Measurements from ENCODE around the gene THEMIS2. TPM values are rescaled to one million over a fixed set of nuclear protein-coding genes. Genes with fewer than 3 reads are reported as not detected.

Gene THEMIS2
- total and polyA plus RNA-seq, 9 of the 15 experiments (the other 6 are each of a cell fraction or from before 2014, with no cell fraction given) = 2.3 to 12.7 (median 8.0) TPM

GRCh38 chr1:27872802-27873551 lies 633 bp downstream of the THEMIS2 start (continued):
- TF ChIP-seq, protein P1, sequence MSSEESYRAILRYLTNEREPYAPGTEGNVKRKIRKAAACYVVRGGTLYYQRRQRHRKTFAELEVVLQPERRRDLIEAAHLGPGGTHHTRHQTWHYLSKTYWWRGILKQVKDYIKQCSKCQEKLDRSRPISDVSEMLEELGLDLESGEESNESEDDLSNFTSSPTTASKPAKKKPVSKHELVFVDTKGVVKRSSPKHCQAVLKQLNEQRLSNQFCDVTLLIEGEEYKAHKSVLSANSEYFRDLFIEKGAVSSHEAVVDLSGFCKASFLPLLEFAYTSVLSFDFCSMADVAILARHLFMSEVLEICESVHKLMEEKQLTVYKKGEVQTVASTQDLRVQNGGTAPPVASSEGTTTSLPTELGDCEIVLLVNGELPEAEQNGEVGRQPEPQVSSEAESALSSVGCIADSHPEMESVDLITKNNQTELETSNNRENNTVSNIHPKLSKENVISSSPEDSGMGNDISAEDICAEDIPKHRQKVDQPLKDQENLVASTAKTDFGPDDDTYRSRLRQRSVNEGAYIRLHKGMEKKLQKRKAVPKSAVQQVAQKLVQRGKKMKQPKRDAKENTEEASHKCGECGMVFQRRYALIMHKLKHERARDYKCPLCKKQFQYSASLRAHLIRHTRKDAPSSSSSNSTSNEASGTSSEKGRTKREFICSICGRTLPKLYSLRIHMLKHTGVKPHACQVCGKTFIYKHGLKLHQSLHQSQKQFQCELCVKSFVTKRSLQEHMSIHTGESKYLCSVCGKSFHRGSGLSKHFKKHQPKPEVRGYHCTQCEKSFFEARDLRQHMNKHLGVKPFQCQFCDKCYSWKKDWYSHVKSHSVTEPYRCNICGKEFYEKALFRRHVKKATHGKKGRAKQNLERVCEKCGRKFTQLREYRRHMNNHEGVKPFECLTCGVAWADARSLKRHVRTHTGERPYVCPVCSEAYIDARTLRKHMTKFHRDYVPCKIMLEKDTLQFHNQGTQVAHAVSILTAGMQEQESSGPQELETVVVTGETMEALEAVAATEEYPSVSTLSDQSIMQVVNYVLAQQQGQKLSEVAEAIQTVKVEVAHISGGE (CRISPR knock-in tag; IDR thresholded peaks at IDR 0.05) = peak in 1 of 3 experiments; percentile 63; a peak in 1 of 6 replicates
- no peak for TF ChIP-seq HIVEP1 (CRISPR knock-in tag; IDR thresholded peaks at IDR 0.05)
- peak; percentile 68 for TF ChIP-seq RBM25 (IDR thresholded peaks at IDR 0.05; ENCODE audit: low read depth, low read length, severe bottlenecking)
- no peak for TF ChIP-seq ZNF174 (CRISPR knock-in tag; IDR thresholded peaks at IDR 0.05)
- TF ChIP-seq, protein P2, sequence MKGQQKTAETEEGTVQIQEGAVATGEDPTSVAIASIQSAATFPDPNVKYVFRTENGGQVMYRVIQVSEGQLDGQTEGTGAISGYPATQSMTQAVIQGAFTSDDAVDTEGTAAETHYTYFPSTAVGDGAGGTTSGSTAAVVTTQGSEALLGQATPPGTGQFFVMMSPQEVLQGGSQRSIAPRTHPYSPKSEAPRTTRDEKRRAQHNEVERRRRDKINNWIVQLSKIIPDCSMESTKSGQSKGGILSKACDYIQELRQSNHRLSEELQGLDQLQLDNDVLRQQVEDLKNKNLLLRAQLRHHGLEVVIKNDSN (CRISPR knock-in tag; IDR thresholded peaks at IDR 0.05) = peak; percentile 32; the same call in 1 of the 2 replicates
- TF ChIP-seq RBFOX2 (IDR thresholded peaks at IDR 0.05; ENCODE audit: low read depth, low read length) = peak; percentile 64
- TF ChIP-seq NRF1 (conservative IDR thresholded peaks at IDR 0.05 in 1 of 2, IDR thresholded peaks at IDR 0.05 in 1 of 2) = peak; percentile 64 to 74
- TF ChIP-seq RUNX1 (IDR thresholded peaks at IDR 0.05; ENCODE audit: low read depth) = peak; percentile 77; the same call in 1 of the 2 replicates
- no peak for TF ChIP-seq CBFA2T3 (IDR thresholded peaks at IDR 0.05)
- TF ChIP-seq RCOR1 (IDR thresholded peaks at IDR 0.05; ENCODE audit: borderline replicate concordance in 1 of 2, low read depth in 2 of 2, low read length in 2 of 2) = peak in 1 of 2 experiments; percentile 12; a peak in 1 of 4 replicates
- TF ChIP-seq ZSCAN29 (IDR thresholded peaks at IDR 0.05) = no peak
- peak; percentile 73 for TF ChIP-seq MAX (CRISPR knock-in tag; IDR thresholded peaks at IDR 0.05)
- 0 out of 4 replicates have a peak, but pooled peaks of 1 of the 2 experiments have one; percentile 29 for TF ChIP-seq MLLT1 (IDR thresholded peaks at IDR 0.05)
- peak; percentile 28 for TF ChIP-seq FIP1L1 (IDR thresholded peaks at IDR 0.05; ENCODE audit: low read depth, low read length, poor library complexity, severe bottlenecking)
- TF ChIP-seq TARDBP (IDR thresholded peaks at IDR 0.05) = peak; percentile 25; the same call in 1 of the 2 replicates
- no peak for TF ChIP-seq KHSRP (IDR thresholded peaks at IDR 0.05)
- TF ChIP-seq ZFX (CRISPR knock-in tag; IDR thresholded peaks at IDR 0.05) = peak; percentile 75
- TF ChIP-seq, protein P3, sequence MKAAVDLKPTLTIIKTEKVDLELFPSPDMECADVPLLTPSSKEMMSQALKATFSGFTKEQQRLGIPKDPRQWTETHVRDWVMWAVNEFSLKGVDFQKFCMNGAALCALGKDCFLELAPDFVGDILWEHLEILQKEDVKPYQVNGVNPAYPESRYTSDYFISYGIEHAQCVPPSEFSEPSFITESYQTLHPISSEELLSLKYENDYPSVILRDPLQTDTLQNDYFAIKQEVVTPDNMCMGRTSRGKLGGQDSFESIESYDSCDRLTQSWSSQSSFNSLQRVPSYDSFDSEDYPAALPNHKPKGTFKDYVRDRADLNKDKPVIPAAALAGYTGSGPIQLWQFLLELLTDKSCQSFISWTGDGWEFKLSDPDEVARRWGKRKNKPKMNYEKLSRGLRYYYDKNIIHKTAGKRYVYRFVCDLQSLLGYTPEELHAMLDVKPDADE (conservative IDR thresholded peaks at IDR 0.05; ENCODE audit: control insufficient read depth, low read depth, low read length) = no peak; the same call in 1 of the 2 replicates
- TF ChIP-seq KDM5B (IDR thresholded peaks at IDR 0.05; ENCODE audit: insufficient replicate concordance, low read depth, low read length) = peak; percentile 31
